Activated naive CD4-positive, alpha-beta T cell treated with anti-CD3 and anti-CD28 coated beads, Interleukin-2, amount 10 ng/mL, durations not matched to agents 7 days and 5 days (primary cell): Measurements from ENCODE around the gene DPP6.

Experiments used
- CTCF ChIA-PET: fragments of 350-600 bp; sonication (Branson Sonifier 250); formaldehyde crosslinking; loops from one replicate; lab custom pipeline; 2021; ENCODE audit warnings: antibody characterized with exemption; lab: Charles Lee
- DNase-seq: peaks from one replicate; pipeline ENCODE4 v3.0.0-alpha.2; 2020
- H3K27ac Mint-ChIP-seq: one replicate; pipeline ENCODE4 v1.8.0; 2021; ENCODE audit warnings: mild to moderate bottlenecking, moderate library complexity, mixed read lengths
- H3K27me3 Mint-ChIP-seq: one replicate; pipeline ENCODE4 v1.8.0; 2021; ENCODE audit warnings: mild to moderate bottlenecking, mixed read lengths
- H3K36me3 Mint-ChIP-seq: one replicate; pipeline ENCODE4 v1.8.0; 2021; ENCODE audit warnings: mixed read lengths
- H3K4me1 Mint-ChIP-seq: one replicate; pipeline ENCODE4 v1.8.0; 2021; ENCODE audit warnings: mixed read lengths
- H3K4me3 Mint-ChIP-seq: one replicate; pipeline ENCODE4 v1.8.0; 2021; ENCODE audit warnings: mild to moderate bottlenecking, moderate library complexity, mixed read lengths
- H3K9me3 Mint-ChIP-seq: one replicate; pipeline ENCODE4 v1.8.0; 2021; ENCODE audit warnings: mixed read lengths

Gene DPP6

DNA sequence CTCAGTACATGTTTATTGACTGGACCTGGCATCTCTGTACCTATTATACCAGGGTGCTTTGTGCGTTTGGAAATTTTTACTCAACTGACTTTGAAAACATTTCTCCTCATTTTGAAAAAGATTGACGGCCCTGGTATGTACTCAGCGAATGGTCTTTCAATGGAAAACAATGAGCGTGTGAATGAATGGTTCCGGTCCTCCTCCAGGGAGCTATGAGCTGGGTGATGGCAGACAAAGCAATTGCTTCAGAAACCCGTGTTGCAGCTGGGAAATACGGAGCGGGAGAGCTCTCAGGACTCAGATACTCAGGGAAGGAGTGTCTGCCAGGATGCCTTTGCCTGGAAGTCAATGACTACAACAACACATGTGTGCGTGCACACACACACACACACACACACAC lies 824.8 kb downstream of the DPP6 start:
- CTCF ChIA-PET, result no interaction called here
- H3K27me3 Mint-ChIP-seq, result no peaks in the 10 kb centered on the region
- H3K4me3 Mint-ChIP-seq, result no peak overlapping the region
- no peaks in the 10 kb centered on the region for H3K36me3 Mint-ChIP-seq
- H3K27ac Mint-ChIP-seq, result no peak overlapping the region
- no peak for DNase-seq
- H3K4me1 Mint-ChIP-seq, result no peaks in the 10 kb centered on the region
- no peaks in the 10 kb centered on the region for H3K9me3 Mint-ChIP-seq

DNA sequence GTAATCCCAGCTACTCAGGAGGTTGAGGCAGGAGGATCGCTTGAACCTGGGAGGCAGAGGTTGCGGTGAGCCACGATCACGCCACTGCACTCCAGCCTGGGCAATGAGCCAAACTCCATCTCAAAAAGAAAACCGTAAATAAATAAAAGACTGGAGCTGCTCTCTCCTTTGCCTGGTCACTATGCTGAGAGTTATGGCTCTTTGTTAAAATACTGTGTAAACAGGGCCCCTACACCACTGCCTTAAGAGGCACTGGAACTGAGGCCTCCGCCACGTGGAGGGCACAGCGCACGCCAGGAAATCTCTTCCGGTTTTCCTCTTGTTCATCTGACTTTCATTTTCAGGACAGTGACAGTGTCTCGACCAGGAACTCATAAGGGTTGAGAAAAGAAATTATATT lies 827.4 kb downstream of the DPP6 start:
- Mint-ChIP-seq H3K4me1 (no peaks in the 10 kb centered on the region), H3K36me3 (no peaks in the 10 kb centered on the region), H3K27ac (no peak overlapping the region), H3K27me3 (no peaks in the 10 kb centered on the region), H3K9me3 (no peaks in the 10 kb centered on the region), H3K4me3 (no peak overlapping the region)
- DNase-seq, result no peak
- CTCF ChIA-PET, result no interaction called here

DNA sequence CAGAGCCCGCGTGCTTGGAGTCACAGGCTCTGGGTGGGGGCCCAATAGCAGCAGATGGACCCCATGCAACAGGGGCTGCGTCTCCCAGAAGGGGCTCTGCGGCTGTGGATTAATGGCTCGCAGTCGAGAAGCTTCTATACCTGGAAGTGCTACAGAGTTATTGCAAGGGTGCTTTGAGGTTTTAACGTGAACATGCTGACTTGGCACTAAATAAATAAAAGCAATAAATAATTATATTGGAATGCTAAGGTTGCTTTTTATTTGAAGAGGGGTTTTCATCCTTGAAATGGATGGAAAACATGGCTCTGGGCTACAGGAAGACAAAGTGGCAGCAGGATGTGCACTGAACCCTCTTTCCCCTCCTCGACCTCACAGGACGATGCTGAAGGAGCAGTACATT lies 828.3 kb downstream of the DPP6 start:
- H3K36me3 Mint-ChIP-seq, result no peaks in the 10 kb centered on the region
- no peaks in the 10 kb centered on the region for H3K4me1 Mint-ChIP-seq
- H3K27ac Mint-ChIP-seq, result no peak overlapping the region
- DNase-seq, result no peak
- no peaks in the 10 kb centered on the region for H3K9me3 Mint-ChIP-seq
- no peaks in the 10 kb centered on the region for H3K27me3 Mint-ChIP-seq
- CTCF ChIA-PET, result no interaction called here
- no peak overlapping the region for H3K4me3 Mint-ChIP-seq

DNA sequence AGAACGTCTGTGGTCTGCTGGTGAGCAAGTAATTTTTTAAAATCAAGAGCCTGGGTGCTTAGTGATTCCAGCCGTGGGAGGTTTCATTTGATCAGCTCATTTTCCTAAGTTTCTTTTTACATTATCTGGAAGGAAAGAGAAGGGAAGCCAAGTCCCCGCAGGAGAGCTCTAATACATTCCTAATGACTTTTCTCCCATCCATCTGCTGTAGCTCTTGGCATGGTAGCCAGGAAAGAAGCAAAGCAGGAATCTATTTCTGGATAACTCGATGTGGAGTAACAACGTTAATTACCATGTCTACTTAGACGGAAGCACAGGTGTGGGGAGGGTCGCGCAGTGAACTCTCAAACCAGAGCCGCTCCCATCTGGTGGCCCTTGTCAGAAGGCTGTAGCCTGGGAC lies 828.8 kb downstream of the DPP6 start:
- Mint-ChIP-seq H3K9me3 (no peaks in the 10 kb centered on the region), H3K36me3 (no peaks in the 10 kb centered on the region), H3K4me1 (no peaks in the 10 kb centered on the region), H3K27me3 (no peaks in the 10 kb centered on the region), H3K4me3 (no peak overlapping the region), H3K27ac (no peak overlapping the region)
- no peak for DNase-seq
- CTCF ChIA-PET, result no interaction called here

DNA sequence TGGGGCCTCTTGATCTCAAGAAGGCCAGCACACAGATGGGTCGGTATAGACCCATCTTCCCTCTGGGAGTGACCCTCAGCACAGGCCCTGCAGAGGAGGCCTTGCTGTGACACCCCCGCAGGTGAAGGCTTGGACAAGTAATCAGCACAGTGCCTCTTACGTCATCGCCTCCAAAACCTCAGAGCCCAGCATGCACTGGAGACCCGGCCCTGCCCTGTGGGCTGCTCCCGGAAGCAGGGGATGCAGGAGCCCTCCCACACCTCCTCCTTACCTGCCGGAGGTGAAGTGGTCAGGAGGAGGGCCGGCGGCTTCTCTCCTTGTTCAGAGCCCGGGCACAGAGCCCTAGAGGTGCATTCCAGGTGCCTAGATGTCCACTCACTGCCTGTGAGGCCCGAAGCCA lies 829.3 kb downstream of the DPP6 start:
- Mint-ChIP-seq H3K27ac (no peak overlapping the region), H3K4me3 (no peak overlapping the region), H3K4me1 (no peaks in the 10 kb centered on the region), H3K9me3 (no peaks in the 10 kb centered on the region), H3K36me3 (no peaks in the 10 kb centered on the region), H3K27me3 (no peaks in the 10 kb centered on the region)
- no peak for DNase-seq
- CTCF ChIA-PET, result no interaction called here

DNA sequence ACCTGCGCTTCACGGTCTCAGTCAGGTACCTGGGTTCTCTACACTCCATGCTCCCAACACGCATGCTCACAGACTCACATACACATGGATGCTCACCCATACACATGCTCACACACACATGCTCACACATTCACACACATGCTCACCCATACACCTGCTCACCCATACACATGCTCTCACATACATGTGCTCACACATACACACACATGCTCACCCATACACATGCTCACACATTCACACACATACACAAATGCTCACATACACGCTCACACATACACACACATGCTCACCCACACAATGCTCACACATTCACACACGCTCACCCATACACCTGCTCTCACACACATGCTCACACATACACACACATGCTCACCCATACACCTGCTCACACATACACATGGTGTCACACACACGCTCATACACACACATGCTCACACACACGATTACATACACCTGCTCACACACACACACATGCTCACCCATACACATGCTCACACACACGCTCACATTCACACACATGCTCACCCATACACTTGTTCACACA lies 830.8 kb downstream of the DPP6 start:
- no peaks in the 10 kb centered on the region for H3K9me3 Mint-ChIP-seq
- DNase-seq, result no peak
- H3K27me3 Mint-ChIP-seq, result no peaks in the 10 kb centered on the region
- H3K4me3 Mint-ChIP-seq, result no peak overlapping the region
- CTCF ChIA-PET, result no interaction called here
- H3K27ac Mint-ChIP-seq, result no peak overlapping the region
- no peaks in the 10 kb centered on the region for H3K4me1 Mint-ChIP-seq
- no peaks in the 10 kb centered on the region for H3K36me3 Mint-ChIP-seq

DNA sequence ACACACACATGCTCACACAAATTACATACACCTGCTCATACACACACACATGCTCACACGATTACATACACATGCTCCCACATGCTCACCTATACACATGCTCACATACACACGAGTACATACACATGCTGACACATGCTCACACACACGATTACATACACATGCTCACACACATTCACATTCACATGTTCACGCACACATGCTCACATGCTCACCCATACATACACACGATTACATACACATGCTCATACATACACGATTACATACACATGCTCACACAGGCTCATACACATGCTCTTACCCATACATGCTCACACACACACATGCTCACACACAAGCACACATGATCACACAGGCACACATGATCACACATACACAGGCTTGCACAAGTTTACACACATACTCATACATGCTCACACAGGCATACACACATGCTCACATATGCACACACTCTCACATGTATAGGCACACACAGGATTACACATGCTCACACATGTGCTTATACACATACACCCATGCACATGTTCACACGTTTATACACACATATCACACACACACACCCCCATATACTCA lies 832.2 kb downstream of the DPP6 start:
- CTCF ChIA-PET, result no interaction called here
- H3K27ac Mint-ChIP-seq, result no peak overlapping the region
- no peaks in the 10 kb centered on the region for H3K36me3 Mint-ChIP-seq
- no peak for DNase-seq
- H3K4me3 Mint-ChIP-seq, result no peak overlapping the region
- no peaks in the 10 kb centered on the region for H3K4me1 Mint-ChIP-seq
- no peaks in the 10 kb centered on the region for H3K27me3 Mint-ChIP-seq
- H3K9me3 Mint-ChIP-seq, result peaks cover 2% of the 10 kb centered on the region

DNA sequence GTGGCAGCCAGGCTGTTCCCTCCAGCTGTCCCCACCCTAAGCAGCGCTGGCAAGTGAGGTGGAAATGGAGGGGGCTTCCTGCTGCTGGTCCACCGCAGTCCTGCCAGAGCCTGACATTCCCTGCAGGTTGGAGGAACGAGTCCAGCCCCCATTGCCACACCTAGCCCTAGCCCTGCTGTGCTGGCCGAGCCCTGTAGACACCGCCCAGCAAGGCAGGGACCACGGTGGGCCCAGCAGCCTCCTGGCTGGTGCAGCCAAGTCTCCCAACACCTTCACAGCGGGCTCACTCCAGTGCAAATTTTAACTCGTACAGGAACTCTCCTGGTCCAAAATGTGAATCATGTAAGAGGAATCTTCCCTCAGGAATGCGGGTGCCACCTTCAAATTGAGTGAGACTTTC lies 834.4 kb downstream of the DPP6 start:
- no peak for DNase-seq
- H3K27ac Mint-ChIP-seq, result no peak overlapping the region
- peaks cover 2% of the 10 kb centered on the region for H3K9me3 Mint-ChIP-seq
- CTCF ChIA-PET, result no interaction called here
- H3K4me3 Mint-ChIP-seq, result no peak overlapping the region
- H3K36me3 Mint-ChIP-seq, result no peaks in the 10 kb centered on the region
- no peaks in the 10 kb centered on the region for H3K4me1 Mint-ChIP-seq
- H3K27me3 Mint-ChIP-seq, result peaks cover 5% of the 10 kb centered on the region

DNA sequence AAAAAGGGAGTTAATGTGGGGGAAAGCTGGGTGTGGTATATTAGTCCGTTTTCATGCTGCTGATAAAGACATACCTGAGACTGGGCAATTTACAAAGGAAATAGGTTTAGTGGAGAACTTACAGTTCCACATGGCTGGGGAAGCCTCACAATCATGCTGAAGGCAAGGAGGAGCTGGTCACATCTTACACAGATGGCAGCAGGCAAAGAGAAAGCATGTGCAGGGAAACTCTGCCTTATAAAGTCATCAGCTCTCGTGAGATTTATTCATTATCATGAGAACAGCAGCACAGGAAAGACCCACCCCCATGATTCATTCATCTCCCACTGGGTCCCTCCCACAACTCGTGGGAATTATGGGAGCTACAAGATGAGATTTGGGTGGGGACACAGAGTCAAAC lies 836.5 kb downstream of the DPP6 start:
- Mint-ChIP-seq H3K36me3 (no peaks in the 10 kb centered on the region), H3K9me3 (peaks cover 2% of the 10 kb centered on the region)
- CTCF ChIA-PET, result no interaction called here

DNA sequence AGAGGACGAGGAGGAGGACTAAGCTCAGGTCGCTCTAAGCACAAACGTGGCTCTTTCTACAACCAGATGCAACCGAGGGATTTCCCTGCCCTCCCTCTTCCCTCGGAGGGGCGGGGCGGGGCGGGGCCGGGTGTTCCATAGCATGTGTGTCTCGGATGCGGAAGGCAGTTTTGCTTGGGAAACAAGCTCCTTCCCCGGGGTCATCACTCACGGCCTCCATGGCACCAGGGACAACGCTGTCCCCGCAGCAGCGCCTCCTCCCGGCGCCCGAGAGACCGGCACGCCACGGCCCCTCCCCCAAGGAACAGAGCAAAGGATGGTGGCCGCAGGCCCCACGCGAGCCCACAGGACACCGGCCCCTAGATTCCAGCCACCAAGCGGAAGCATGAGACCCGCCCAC lies 840.3 kb downstream of the DPP6 start:
- no peaks in the 10 kb centered on the region for H3K36me3 Mint-ChIP-seq
- no peaks in the 10 kb centered on the region for H3K4me1 Mint-ChIP-seq
- DNase-seq, result no peak
- CTCF ChIA-PET, result no interaction called here
- no peak overlapping the region for H3K27ac Mint-ChIP-seq
- H3K27me3 Mint-ChIP-seq, result peaks cover 5% of the 10 kb centered on the region
- H3K9me3 Mint-ChIP-seq, result peaks cover 2% of the 10 kb centered on the region
- H3K4me3 Mint-ChIP-seq, result no peak overlapping the region

More for the DNA sequence above, 836.5 kb downstream of the DPP6 start:
- no peaks in the 10 kb centered on the region for H3K4me1 Mint-ChIP-seq
- no peak for DNase-seq
- no peak overlapping the region for H3K27ac Mint-ChIP-seq
- no peak overlapping the region for H3K4me3 Mint-ChIP-seq
- peaks cover 5% of the 10 kb centered on the region for H3K27me3 Mint-ChIP-seq

DNA sequence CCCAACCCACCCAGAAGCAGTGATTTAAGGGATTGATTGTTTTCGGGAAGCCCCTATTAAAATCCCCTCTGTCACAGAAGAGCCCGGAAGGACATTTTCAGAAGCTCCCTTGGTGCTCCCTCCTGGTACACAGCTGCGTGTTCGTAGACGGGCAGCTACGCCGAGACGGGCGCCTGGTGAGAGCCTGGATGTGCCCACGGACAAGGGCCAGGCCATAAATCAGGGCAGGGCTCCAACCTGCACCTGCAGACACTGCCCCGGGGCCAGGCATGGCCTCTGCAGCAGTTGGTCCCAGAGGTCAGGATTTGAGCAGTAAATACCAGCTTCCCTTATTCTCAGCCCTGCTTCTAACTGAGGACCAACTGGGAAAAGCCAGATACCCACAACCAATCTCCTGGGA lies 843.9 kb downstream of the DPP6 start:
- CTCF ChIA-PET, result no interaction called here
- Mint-ChIP-seq H3K27ac (no peak overlapping the region), H3K27me3 (no peaks in the 10 kb centered on the region), H3K36me3 (no peaks in the 10 kb centered on the region), H3K9me3 (no peaks in the 10 kb centered on the region), H3K4me3 (no peak overlapping the region), H3K4me1 (no peaks in the 10 kb centered on the region)
- DNase-seq, result no peak

DNA sequence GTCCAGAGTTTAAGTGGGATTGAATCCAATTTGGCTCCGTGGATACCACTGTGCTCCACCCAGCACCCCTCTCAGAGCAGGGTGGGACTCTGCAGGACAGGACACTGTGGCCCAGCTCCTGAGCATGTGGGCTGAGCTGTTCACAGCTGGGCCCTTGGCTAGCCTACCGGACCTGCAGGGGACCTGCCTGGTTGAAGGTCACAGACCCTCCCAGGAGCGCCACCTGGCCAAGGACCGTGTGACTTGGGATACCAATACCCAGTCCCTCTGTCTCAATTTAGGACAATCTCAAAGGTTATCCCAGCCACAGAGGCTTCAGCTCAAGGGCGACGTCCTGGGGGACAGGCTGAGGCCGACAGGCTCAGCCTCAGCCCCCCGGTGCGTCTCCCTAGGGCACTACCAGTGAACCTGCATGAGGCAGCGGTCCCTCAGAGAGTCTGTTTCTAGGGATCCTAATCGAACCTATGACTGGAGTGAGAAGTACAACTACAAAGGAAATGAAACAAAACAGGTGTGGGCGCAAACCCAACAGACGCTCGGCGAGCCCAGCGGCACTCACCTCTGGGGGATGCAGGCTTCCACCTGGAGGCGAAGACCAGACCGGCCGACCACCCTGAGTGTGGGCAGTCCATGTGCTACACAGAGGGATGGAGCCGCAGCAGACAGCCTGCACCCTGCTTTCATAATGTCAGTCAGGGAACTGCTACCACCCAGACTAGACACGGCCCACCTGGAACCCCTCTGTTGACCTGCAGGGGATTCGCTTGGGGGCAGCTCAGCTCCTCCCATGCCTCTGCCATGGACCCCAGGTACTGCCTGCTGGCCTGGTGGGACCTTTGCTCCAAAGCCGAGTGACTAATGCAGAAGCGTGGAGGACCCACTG lies 847.0 kb downstream of the DPP6 start:
- Mint-ChIP-seq H3K4me3 (no peak overlapping the region), H3K9me3 (no peaks in the 10 kb centered on the region), H3K27me3 (peaks cover 4% of the 10 kb centered on the region), H3K36me3 (no peaks in the 10 kb centered on the region), H3K4me1 (no peaks in the 10 kb centered on the region), H3K27ac (no peak overlapping the region)
- CTCF ChIA-PET, result interaction anchor here (0.6 kb wide), 1 partner anchor 31 kb away, joined by 4 read pairs; no protein-coding TSS in a partner anchor
- no peak for DNase-seq

DNA sequence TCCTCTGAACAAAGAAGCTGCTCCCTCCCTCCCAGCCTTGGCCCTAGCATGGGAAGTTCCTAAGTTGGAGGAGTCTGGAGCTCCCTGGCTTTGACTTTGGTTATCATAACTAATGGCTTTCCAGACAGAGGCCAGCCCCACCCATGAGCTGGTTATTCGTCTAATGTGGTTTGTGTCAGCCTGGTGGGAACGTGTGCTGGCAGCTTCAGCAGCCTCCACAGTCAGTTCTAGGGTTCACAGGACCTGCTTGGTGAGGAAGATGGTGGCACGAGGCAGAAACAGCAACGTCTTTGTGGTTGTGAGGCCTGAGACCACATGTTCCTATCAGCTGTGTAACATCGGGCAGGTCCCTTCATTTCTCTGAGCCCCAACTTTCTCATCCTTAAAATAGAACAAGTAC lies 847.7 kb downstream of the DPP6 start:
- H3K4me3 Mint-ChIP-seq, result no peak overlapping the region
- no peak for DNase-seq
- peaks cover 4% of the 10 kb centered on the region for H3K27me3 Mint-ChIP-seq
- no peaks in the 10 kb centered on the region for H3K4me1 Mint-ChIP-seq
- no peaks in the 10 kb centered on the region for H3K36me3 Mint-ChIP-seq
- no peak overlapping the region for H3K27ac Mint-ChIP-seq
- CTCF ChIA-PET, result no interaction called here
- H3K9me3 Mint-ChIP-seq, result no peaks in the 10 kb centered on the region

DNA sequence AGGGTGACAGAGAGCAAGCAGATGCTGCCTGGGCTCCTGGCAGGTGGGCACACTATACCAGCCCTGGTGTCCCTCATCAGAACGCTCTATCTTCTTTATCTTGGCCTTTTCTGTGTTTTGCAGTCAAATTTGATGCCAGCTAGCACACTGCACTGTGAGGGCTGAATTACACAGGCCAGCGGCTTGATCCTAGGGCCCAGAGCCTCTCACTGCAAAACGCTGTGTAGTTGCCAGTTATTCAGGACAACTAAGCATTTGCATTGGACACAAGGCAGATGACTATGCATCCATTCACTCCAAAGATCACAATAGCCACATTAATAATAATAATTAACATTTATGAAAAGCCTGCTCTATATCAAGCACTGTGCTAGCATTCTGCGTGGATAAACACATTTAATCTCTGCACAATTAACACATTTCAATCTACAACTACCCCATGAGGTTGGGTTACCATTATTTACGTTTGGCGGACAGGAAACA lies 850.4 kb downstream of the DPP6 start:
- peaks cover under 1% of the 10 kb centered on the region for H3K4me1 Mint-ChIP-seq
- H3K9me3 Mint-ChIP-seq, result no peaks in the 10 kb centered on the region
- no peak for DNase-seq
- H3K4me3 Mint-ChIP-seq, result no peak overlapping the region
- no peaks in the 10 kb centered on the region for H3K36me3 Mint-ChIP-seq
- peaks cover 4% of the 10 kb centered on the region for H3K27me3 Mint-ChIP-seq
- CTCF ChIA-PET, result no interaction called here
- H3K27ac Mint-ChIP-seq, result no peak overlapping the region
